ENCODE measurements around the gene GALNT2. TPM values are rescaled to one million over a fixed set of nuclear protein-coding genes. Genes with fewer than 3 reads are reported as not detected.

GALNT2 gene
- total and polyA plus RNA-seq, 10 of the 15 experiments (the other 5 are each of a cell fraction or from before 2014, with no cell fraction given): 0.52 to 27.7 (median 16.3) TPM

- WGBS (ENCODE audit: insufficient coverage, insufficient replicate concordance, low lambda C conversion rate, missing lambda C conversion rate): 1% methylated on average over 13 of the region's 13 CpGs
- FAIRE-seq: peak; percentile 94
- Histone ChIP-seq H4K20me1 (ENCODE audit: control insufficient read depth, insufficient read depth) (no peaks in the 10 kb centered on the region; the same call in 1 of the 2 replicates), H3K27me3 (replicated peaks in 1 of 2; ENCODE audit: control insufficient read depth in 2 of 2, insufficient read depth in 2 of 2, low read length in 1 of 2) (no peaks in the 10 kb centered on the region), H3K4me2 (ENCODE audit: control insufficient read depth, insufficient read depth) (peak overlapping the region; percentile 91), H2AFZ (ENCODE audit: control insufficient read depth, low read depth, low read length) (peak overlapping the region; percentile 33; the same call in 1 of the 2 replicates), H3K79me2 (ENCODE audit: control insufficient read depth, insufficient read depth, low read length) (peaks cover 46% of the 10 kb centered on the region), H3K9ac (ENCODE audit: control insufficient read depth, insufficient read depth, low read length) (peak overlapping the region; percentile 69), H3K4me1 (ENCODE audit: control insufficient read depth, insufficient read depth, low read length) (peaks cover 60% of the 10 kb centered on the region), H3K4me3 (peak overlapping the region; percentile 17; the same call in 1 of the 2 replicates), H3K27ac (ENCODE audit: control insufficient read depth, insufficient read depth) (peak overlapping the region; percentile 95), H3K36me3 (ENCODE audit: control insufficient read depth in 2 of 2, insufficient read depth in 2 of 2, low read length in 1 of 2) (peaks cover 0 to 2% of the 10 kb centered on the region in 2 experiments; a peak in 2 of 4 replicates), H3K9me3 (replicated peaks; ENCODE audit: control insufficient read depth, insufficient read depth, low read length) (no peaks in the 10 kb centered on the region)
- peak; percentile 97 for DNase-seq (ENCODE audit: low read depth, low spot score)
- RAD21 ChIA-PET (ENCODE audit: unreplicated experiment): interaction anchor here (0.9 to 6.7 kb wide), 18 partner anchors 10 to 463 kb away, joined by 3 to 99 read pairs (median 11); partner anchors contain the start of gene GALNT2
- ATAC-seq: peak; percentile 86
- no TSS peak for BruUV-seq (replicated peaks)
- SMC1A ChIA-PET (ENCODE audit: uncharacterized antibody, unreplicated experiment): interaction anchor here (0.5 to 6.5 kb wide), 21 partner anchors 9 to 501 kb away, joined by 3 to 104 read pairs (median 6); no protein-coding TSS in a partner anchor
- CTCF ChIA-PET: interaction anchor here (0.6 to 6.6 kb wide), 20 partner anchors 8 to 459 kb away, joined by 3 to 44 read pairs (median 4); no protein-coding TSS in a partner anchor
- intact Hi-C loops (cut with micrococcal nuclease; ENCODE audit: unreplicated experiment): loop anchor here (1.0 kb wide), 4 partner anchors 13 to 89 kb away; partner anchors contain the start of gene GALNT2
- POLR2A ChIA-PET: interaction anchor here (0.9 to 4.3 kb wide), 13 partner anchors 10 to 57 kb away, joined by 3 to 48 read pairs (median 4); no protein-coding TSS in a partner anchor
- in situ Hi-C loops (cut with MboI): loop anchor here (5.0 kb wide), 1 partner anchor 89 kb away; no protein-coding TSS in a partner anchor
- TF ChIP-seq JUNB (IDR thresholded peaks at IDR 0.05) (peak; percentile 75), CHD1 (IDR thresholded peaks at IDR 0.05; ENCODE audit: low read depth, low read length) (no peak), ZNF24 (IDR thresholded peaks at IDR 0.05) (peak; percentile 82), STAT1 (conservative IDR thresholded peaks at IDR 0.05) (no peak), ATF2 (IDR thresholded peaks at IDR 0.05; ENCODE audit: low read length) (peak; percentile 96), MXI1 (IDR thresholded peaks at IDR 0.05; ENCODE audit: low read depth, low read length) (peak; percentile 96), E4F1 (IDR thresholded peaks at IDR 0.05; ENCODE audit: borderline replicate concordance, partially characterized antibody) (no peak), EP300 (IDR thresholded peaks at IDR 0.05; ENCODE audit: borderline replicate concordance in 1 of 2, control insufficient read depth in 1 of 2, low read depth in 2 of 2, low read length in 2 of 2) (peak; percentile 100), ZSCAN29 (IDR thresholded peaks at IDR 0.05) (no peak)
- TF ChIP-seq, protein P1, sequence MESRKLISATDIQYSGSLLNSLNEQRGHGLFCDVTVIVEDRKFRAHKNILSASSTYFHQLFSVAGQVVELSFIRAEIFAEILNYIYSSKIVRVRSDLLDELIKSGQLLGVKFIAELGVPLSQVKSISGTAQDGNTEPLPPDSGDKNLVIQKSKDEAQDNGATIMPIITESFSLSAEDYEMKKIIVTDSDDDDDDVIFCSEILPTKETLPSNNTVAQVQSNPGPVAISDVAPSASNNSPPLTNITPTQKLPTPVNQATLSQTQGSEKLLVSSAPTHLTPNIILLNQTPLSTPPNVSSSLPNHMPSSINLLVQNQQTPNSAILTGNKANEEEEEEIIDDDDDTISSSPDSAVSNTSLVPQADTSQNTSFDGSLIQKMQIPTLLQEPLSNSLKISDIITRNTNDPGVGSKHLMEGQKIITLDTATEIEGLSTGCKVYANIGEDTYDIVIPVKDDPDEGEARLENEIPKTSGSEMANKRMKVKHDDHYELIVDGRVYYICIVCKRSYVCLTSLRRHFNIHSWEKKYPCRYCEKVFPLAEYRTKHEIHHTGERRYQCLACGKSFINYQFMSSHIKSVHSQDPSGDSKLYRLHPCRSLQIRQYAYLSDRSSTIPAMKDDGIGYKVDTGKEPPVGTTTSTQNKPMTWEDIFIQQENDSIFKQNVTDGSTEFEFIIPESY (IDR thresholded peaks at IDR 0.05): no peak
- TF ChIP-seq, protein P2, sequence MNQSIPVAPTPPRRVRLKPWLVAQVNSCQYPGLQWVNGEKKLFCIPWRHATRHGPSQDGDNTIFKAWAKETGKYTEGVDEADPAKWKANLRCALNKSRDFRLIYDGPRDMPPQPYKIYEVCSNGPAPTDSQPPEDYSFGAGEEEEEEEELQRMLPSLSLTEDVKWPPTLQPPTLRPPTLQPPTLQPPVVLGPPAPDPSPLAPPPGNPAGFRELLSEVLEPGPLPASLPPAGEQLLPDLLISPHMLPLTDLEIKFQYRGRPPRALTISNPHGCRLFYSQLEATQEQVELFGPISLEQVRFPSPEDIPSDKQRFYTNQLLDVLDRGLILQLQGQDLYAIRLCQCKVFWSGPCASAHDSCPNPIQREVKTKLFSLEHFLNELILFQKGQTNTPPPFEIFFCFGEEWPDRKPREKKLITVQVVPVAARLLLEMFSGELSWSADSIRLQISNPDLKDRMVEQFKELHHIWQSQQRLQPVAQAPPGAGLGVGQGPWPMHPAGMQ (IDR thresholded peaks at IDR 0.05; ENCODE audit: borderline replicate concordance): no peak
These were observed 56.5 kb downstream of the GALNT2 start for GRCh38 chr1:230123280-230124185.
